Measurements from ENCODE around the gene GPATCH3.

Gene GPATCH3

GRCh38 chr1:26844424-26845196 lies 55.7 kb downstream of the GPATCH3 start:
- no peak for DNase-seq (ENCODE audit: low read depth)
